ENCODE data around the gene LTBP1. TPM values are rescaled to one million over a fixed set of nuclear protein-coding genes. Genes with fewer than 3 reads are reported as not detected.

LTBP1 gene
- total RNA-seq, 4 donors from 2014 or later: 15.8 to 56.7 (median 28.3) TPM

DNA sequence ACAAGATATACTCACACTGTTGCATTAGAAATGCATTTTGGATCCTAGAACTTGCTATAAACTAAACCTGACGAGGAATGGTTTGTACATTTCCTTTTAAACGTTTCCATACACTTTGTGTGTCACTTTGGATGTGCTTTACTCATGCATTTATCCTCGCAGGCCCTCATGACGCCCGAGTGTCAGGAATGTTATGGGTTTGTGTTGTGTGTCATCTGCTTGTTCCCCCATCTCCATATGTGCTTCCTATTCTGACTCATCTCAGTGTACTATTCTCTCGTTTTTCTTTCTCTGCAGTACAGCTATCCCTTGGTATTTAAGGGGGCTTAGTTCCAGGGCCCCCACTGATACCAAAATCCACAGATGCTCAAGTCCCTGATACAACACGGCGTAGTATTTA, 408.2 kb downstream of the LTBP1 start:
- intact Hi-C loops (cut with DNase I; ENCODE audit: low total_unique reads): loop anchor here (5.0 kb wide), 1 partner anchor 1218 kb away; no protein-coding TSS in a partner anchor
- H3K4me3 ChIP-seq: no peak overlapping the region
- H3K9me3 ChIP-seq: peaks cover 5 to 7% of the 10 kb centered on the region in 2 donors
- DNase-seq: no peak
- in situ Hi-C loops (cut with MboI; ENCODE audit: low pct_ligation_motif_present in 1 of 4, low pct_unique_long_range_greater_than_20kb in 1 of 4, low sequenced_read_pairs in 3 of 4): loop anchor here in 2 of 4 donors (25.0 kb wide), 2 partner anchors 318 to 593 kb away; no protein-coding TSS in a partner anchor
- no peaks in the 10 kb centered on the region for H3K36me3 ChIP-seq
- TF ChIP-seq POLR2AphosphoS5 (IDR thresholded peaks at IDR 0.05) (no peak), POLR2A (IDR thresholded peaks at IDR 0.05) (no peak), EP300 (IDR thresholded peaks at IDR 0.05; ENCODE audit: low read depth) (no peak)
- TF ChIP-seq, protein P1, sequence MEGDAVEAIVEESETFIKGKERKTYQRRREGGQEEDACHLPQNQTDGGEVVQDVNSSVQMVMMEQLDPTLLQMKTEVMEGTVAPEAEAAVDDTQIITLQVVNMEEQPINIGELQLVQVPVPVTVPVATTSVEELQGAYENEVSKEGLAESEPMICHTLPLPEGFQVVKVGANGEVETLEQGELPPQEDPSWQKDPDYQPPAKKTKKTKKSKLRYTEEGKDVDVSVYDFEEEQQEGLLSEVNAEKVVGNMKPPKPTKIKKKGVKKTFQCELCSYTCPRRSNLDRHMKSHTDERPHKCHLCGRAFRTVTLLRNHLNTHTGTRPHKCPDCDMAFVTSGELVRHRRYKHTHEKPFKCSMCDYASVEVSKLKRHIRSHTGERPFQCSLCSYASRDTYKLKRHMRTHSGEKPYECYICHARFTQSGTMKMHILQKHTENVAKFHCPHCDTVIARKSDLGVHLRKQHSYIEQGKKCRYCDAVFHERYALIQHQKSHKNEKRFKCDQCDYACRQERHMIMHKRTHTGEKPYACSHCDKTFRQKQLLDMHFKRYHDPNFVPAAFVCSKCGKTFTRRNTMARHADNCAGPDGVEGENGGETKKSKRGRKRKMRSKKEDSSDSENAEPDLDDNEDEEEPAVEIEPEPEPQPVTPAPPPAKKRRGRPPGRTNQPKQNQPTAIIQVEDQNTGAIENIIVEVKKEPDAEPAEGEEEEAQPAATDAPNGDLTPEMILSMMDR (IDR thresholded peaks at IDR 0.05): no peak
- H3K27ac ChIP-seq: no peak overlapping the region
- no peaks in the 10 kb centered on the region for H3K27me3 ChIP-seq
- WGBS, 2 donors (ENCODE audit: low coverage in 1 of 2): 83 to 88% methylated on average over 8 of the region's 8 CpGs
- peaks cover 0 to 7% (median 2%) of the 10 kb centered on the region in 4 donors for H3K4me1 ChIP-seq

DNA sequence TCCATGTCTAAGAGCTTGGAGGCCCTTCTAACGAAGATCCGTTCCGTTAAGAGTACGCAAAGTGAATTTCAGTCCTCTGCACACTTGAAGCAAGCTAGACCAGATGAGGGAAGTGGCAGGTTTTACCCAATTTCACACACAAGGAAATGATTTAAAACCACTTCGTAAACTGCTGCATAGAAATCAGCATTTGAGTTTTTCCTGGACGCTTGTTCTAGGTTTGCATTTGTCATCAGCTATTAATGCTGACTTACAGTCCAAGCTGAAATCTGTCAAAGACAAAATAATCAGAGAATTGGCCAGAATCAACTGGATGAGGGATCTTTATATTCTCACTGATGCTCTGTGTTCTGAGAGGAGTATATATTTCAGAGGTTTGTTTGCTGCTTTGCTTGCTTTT, 412.1 kb downstream of the LTBP1 start:
- intact Hi-C loops (cut with DNase I; ENCODE audit: low total_unique reads): no loop called here
- no peak for DNase-seq
- Histone ChIP-seq H3K36me3 (no peaks in the 10 kb centered on the region), H3K27ac (no peak overlapping the region), H3K27me3 (no peaks in the 10 kb centered on the region), H3K4me1 (no peaks in the 10 kb centered on the region), H3K9me3 (peaks cover 5 to 7% of the 10 kb centered on the region in 2 donors), H3K4me3 (no peak overlapping the region)
- WGBS, 2 donors (ENCODE audit: low coverage in 1 of 2): 91 to 94% methylated on average over 4 to 6 of the region's 6 CpGs
- no peak for TF ChIP-seq POLR2AphosphoS5 (IDR thresholded peaks at IDR 0.05)
- TF ChIP-seq, protein P1 (IDR thresholded peaks at IDR 0.05): no peak
- TF ChIP-seq EP300 (IDR thresholded peaks at IDR 0.05; ENCODE audit: low read depth): no peak
- TF ChIP-seq POLR2A (IDR thresholded peaks at IDR 0.05): no peak
- in situ Hi-C loops (cut with MboI; ENCODE audit: low pct_ligation_motif_present in 1 of 4, low pct_unique_long_range_greater_than_20kb in 1 of 4, low sequenced_read_pairs in 3 of 4): loop anchor here in 2 of 4 donors (25.0 kb wide), 2 partner anchors 322 to 597 kb away; no protein-coding TSS in a partner anchor

DNA sequence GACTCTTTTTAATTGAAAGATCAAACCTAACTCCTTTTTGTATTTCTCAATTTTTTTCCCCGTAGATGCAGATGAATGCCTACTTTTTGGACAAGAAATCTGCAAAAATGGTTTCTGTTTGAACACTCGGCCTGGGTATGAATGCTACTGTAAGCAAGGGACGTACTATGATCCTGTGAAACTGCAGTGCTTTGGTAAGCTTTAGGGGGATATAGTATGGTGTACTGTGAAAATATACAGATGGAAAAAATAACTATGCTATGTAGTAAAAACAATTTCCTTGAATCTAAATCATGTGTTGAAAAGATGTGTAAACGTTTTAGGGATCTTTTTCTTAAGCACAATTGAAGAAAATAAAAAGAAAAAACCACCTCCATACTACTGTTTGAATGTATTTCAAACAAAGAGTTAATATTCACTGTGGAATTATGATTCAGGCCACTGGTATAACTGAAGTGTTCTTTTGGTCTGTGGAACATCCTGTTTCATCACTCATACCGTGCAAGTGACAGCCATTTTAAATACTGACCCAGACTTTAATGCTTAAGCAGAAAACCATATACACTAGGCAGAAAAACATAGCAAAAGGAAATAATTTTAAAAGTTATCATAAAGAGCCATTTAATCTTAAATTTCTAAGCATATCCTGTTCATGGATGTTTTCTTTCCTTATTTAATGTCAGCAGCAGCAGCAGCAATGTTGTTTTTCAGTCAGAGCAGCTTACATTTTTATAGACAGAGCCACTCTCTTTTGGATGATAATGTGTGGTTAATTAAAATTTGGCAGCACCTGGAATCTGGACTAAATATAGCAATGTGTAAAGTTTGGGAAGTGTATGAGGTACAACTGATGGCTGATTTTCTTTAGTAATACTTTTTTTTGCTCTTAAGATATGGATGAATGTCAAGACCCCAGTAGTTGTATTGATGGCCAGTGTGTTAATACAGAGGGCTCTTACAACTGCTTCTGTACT, 416.9 kb downstream of the LTBP1 start:
- H3K9me3 ChIP-seq: no peaks in the 10 kb centered on the region
- in situ Hi-C loops (cut with MboI; ENCODE audit: low pct_ligation_motif_present in 1 of 4, low pct_unique_long_range_greater_than_20kb in 1 of 4, low sequenced_read_pairs in 3 of 4): loop anchor here in 2 of 4 donors (25.0 kb wide), 2 partner anchors 326 to 601 kb away; no protein-coding TSS in a partner anchor

More for the DNA sequence above, 416.9 kb downstream of the LTBP1 start:
- H3K27me3 ChIP-seq: no peaks in the 10 kb centered on the region
- intact Hi-C loops (cut with DNase I; ENCODE audit: low total_unique reads): no loop called here
- no peak overlapping the region for H3K4me3 ChIP-seq
- DNase-seq: no peak
- no peaks in the 10 kb centered on the region for H3K36me3 ChIP-seq
- H3K4me1 ChIP-seq: no peaks in the 10 kb centered on the region
- H3K27ac ChIP-seq: no peak overlapping the region
- 78 to 80% methylated on average over 5 of the region's 5 CpGs for WGBS, 2 donors (ENCODE audit: low coverage in 1 of 2)
- TF ChIP-seq POLR2AphosphoS5 (IDR thresholded peaks at IDR 0.05) (no peak), EP300 (IDR thresholded peaks at IDR 0.05; ENCODE audit: low read depth) (no peak), POLR2A (IDR thresholded peaks at IDR 0.05) (no peak)
- TF ChIP-seq, protein P1 (IDR thresholded peaks at IDR 0.05): no peak

Data from transverse colon (tissue), 4 donors.